Measurements from ENCODE around the gene HNRNPH3. TPM values are rescaled to one million over a fixed set of nuclear protein-coding genes. Genes with fewer than 3 reads are reported as not detected.
A peak's percentile ranks its signal among the peaks of the same experiment; 100 is the strongest.

The HNRNPH3 gene, protein sequence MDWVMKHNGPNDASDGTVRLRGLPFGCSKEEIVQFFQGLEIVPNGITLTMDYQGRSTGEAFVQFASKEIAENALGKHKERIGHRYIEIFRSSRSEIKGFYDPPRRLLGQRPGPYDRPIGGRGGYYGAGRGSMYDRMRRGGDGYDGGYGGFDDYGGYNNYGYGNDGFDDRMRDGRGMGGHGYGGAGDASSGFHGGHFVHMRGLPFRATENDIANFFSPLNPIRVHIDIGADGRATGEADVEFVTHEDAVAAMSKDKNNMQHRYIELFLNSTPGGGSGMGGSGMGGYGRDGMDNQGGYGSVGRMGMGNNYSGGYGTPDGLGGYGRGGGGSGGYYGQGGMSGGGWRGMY
- total RNA-seq, result 10 to 100 TPM; 29.7 to 34.8 TPM

DNA sequence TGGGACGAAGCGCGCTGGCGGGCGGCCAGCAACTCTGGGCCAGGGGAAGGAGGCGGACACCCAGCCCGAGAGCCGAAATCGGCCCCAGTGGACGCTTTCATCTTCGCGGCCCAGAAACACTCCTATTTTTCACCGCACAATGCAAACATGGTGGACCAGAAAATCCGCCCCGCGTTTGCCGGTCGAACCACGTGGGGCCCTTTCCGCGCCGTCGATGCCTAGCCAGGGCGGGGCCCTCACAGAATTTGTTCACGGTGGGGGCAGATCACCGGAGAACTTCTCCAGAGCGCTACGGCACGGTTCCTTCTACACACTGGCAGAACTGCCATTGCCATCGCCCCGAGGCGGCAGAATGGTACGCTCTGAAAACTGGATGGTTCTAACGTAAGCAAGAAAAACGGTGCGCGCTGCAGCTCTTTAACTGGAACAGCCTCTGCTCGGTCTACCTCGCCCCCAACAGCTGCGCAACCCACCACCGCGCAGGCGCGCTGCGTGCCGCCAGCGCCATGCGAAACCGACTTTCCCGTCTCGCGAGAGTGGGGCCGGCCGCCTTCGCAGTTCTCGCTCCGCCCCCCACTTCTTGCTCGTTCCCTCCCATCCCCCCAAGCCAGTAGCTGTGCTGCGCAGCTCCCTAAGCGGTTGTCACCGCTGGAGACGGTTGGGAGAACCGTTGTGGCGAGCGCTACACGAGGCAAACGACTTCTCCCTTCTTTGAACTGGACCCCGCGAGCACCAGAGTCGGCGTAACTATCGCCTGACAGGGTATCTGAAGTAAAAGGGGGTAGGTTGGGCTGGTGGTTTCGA is at the start of gene HNRNPH3:
HNRNPH3 (plus strand) TSS at position 610 of the 804 bp plus-strand sequence. CDS start 5,158 bp downstream, outside the sequence.
- H3K36me3 ChIP-seq, result no peaks in the 10 kb centered on the region
- DNase-seq (ENCODE audit: low spot score), result peak; percentile 97
- TF ChIP-seq, protein P1, sequence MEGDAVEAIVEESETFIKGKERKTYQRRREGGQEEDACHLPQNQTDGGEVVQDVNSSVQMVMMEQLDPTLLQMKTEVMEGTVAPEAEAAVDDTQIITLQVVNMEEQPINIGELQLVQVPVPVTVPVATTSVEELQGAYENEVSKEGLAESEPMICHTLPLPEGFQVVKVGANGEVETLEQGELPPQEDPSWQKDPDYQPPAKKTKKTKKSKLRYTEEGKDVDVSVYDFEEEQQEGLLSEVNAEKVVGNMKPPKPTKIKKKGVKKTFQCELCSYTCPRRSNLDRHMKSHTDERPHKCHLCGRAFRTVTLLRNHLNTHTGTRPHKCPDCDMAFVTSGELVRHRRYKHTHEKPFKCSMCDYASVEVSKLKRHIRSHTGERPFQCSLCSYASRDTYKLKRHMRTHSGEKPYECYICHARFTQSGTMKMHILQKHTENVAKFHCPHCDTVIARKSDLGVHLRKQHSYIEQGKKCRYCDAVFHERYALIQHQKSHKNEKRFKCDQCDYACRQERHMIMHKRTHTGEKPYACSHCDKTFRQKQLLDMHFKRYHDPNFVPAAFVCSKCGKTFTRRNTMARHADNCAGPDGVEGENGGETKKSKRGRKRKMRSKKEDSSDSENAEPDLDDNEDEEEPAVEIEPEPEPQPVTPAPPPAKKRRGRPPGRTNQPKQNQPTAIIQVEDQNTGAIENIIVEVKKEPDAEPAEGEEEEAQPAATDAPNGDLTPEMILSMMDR (IDR thresholded peaks at IDR 0.05), result no peak
- H3K27me3 ChIP-seq, result no peaks in the 10 kb centered on the region
- peak within 1 kb of the TSS; percentile 89 to 94 for H3K4me3 ChIP-seq
- peak within 1 kb of the TSS; percentile 99 for H3K27ac ChIP-seq
- H3K9me3 ChIP-seq, result no peaks in the 10 kb centered on the region
- H3K4me1 ChIP-seq, result peaks cover 0 to 37% of the 10 kb centered on the region in 2 donors

DNA sequence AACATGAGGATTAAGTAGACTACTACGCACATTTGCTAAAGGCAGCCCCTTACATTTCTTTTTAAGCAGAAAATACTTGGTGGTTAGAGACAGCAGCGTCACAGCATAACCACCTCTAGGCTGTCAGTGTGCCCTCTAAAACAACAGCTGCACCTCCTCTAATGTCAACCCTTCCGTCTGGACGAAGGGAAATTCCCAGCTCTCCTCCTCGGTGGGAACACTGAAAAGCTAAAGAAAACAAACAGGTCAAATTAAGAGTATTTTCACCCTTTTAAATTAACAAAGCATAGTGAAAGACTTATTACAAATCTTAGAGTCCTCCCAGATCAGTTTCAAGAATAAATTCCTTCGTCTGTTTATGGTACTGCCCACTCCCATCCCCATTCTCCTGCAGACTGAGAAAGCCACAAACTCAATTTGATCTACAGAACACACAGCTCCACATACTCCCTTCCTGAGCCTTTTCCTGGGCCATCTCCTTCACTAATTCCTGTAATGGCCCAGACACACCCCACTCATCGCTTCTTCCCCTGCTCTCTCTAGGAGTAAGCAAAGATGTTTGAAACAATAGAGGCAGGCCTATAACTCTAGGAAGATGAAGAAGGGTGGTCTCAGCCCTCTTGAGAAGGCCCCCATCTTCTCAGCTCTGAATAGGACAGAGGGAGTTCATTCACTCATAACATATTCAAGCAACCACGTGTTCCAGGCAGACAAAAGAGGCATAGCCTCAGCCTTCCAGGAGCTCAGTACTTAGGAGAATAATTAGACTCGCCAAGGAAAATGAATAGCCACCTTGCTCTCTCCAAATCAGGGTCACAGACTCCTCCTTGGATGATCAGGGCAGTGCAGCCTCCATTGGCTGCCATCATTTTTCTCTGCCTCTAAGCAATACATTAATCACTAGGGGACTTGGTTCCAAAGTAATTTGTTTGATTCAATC is 47.5 kb upstream of the HNRNPH3 start:
- Histone ChIP-seq H3K36me3 (no peaks in the 10 kb centered on the region), H3K4me1 (no peaks in the 10 kb centered on the region), H3K27me3 (no peaks in the 10 kb centered on the region), H3K4me3 (no peak overlapping the region), H3K27ac (no peak overlapping the region), H3K9me3 (no peaks in the 10 kb centered on the region)
- TF ChIP-seq, protein P1 (IDR thresholded peaks at IDR 0.05), result no peak
- DNase-seq (ENCODE audit: low spot score), result no peak

DNA sequence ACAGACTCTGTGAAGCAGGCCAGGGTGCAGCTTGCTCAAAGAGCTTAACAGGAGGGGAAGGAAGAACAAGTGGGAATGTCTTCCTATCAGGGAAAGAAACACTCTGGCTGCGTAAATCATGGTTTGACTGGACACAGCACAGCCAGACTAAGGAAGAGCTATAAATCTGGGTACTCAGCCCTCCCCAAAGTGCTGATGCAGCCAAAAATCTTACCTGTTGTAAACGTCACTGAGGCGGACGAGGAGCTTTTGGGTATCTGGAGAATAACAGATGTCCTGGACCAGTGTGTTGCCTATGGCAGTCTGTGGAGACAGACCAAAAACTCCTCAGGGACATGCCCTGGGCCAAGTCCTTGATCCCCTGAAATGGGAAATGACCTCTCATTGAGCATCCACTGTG is 43.1 kb upstream of the HNRNPH3 start:
- H3K36me3 ChIP-seq, result no peaks in the 10 kb centered on the region
- TF ChIP-seq, protein P1 (IDR thresholded peaks at IDR 0.05), result no peak

DNA sequence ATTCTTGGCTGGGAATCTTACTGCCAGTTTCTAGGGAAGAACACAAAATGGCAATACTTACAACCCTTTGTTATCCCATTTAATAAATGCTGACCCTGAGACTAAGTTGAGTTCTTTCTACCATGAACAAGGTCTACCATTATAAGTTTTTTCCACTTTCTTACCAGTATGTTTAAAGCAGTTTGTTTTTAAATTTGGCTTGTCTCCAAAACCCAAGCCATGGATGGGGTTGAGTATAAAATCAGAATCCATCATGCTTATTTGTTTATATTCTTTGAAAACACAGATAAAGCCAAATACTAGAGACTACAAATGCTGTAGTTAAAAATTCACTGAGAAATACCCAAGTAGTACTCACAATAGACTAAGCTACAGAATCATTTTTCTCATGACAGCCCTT is 41.1 kb upstream of the HNRNPH3 start:
- no peaks in the 10 kb centered on the region for H3K4me1 ChIP-seq
- no peak overlapping the region for H3K4me3 ChIP-seq
- no peaks in the 10 kb centered on the region for H3K27me3 ChIP-seq
- TF ChIP-seq, protein P1 (IDR thresholded peaks at IDR 0.05), result no peak
- no peaks in the 10 kb centered on the region for H3K36me3 ChIP-seq
- no peak for DNase-seq (ENCODE audit: low spot score)
- H3K9me3 ChIP-seq, result no peaks in the 10 kb centered on the region
- no peak overlapping the region for H3K27ac ChIP-seq

More for the DNA sequence above, 43.1 kb upstream of the HNRNPH3 start:
- H3K9me3 ChIP-seq, result no peaks in the 10 kb centered on the region
- H3K27ac ChIP-seq, result no peak overlapping the region
- no peak for DNase-seq (ENCODE audit: low spot score)
- H3K4me3 ChIP-seq, result no peak overlapping the region
- H3K4me1 ChIP-seq, result no peaks in the 10 kb centered on the region
- H3K27me3 ChIP-seq, result no peaks in the 10 kb centered on the region

- no peak overlapping the region for H3K4me3 ChIP-seq
- H3K4me1 ChIP-seq, result no peaks in the 10 kb centered on the region
- no peaks in the 10 kb centered on the region for H3K27me3 ChIP-seq
- TF ChIP-seq, protein P1 (IDR thresholded peaks at IDR 0.05), result no peak
- no peaks in the 10 kb centered on the region for H3K9me3 ChIP-seq
- no peak overlapping the region for H3K27ac ChIP-seq
- H3K36me3 ChIP-seq, result no peaks in the 10 kb centered on the region
- DNase-seq (ENCODE audit: low spot score), result no peak
These were observed 34.8 kb upstream of the HNRNPH3 start for GRCh38 chr10:68296843-68297663.
